AG09319 (cell line): ENCODE data around the gene RNF169.
A peak's percentile ranks its signal among the peaks of the same experiment; 100 is the strongest.
"Not testable (repeated sequence)": the region's sequence is repeated elsewhere in the genome, so short reads cannot be mapped to it uniquely, and the experiment has no call there.

ENCODE experiments used
- DNase-seq: peaks from one replicate; pipeline ENCODE4 v3.0.0-alpha.2; 2010; ENCODE audit warnings: low read depth; ENCODE audit errors: extremely low read depth
- CTCF ChIP-seq: IDR thresholded peaks from 2 replicates; pipeline ENCODE4 v1.5.1; 2011; ENCODE audit warnings: low read depth, mild to moderate bottlenecking, inconsistent platforms, low read length, moderate library complexity

Gene RNF169

GRCh38 chr11:74754507-74755252 is 6.0 kb downstream of the RNF169 start:
- DNase-seq, result peak; percentile 50

GRCh38 chr11:74755395-74755995 is 6.8 kb downstream of the RNF169 start:
- no peak for TF ChIP-seq CTCF
- DNase-seq, result no peak

More at GRCh38 chr11:74754507-74755252, 6.0 kb downstream of the RNF169 start:
- no peak for TF ChIP-seq CTCF

- no peak for DNase-seq
- TF ChIP-seq CTCF, result no peak
Measured at GRCh38 chr11:74756571-74756970, 7.9 kb downstream of the RNF169 start.

- no peak for TF ChIP-seq CTCF
- no peak for DNase-seq
Measured at GRCh38 chr11:74766905-74767304, 18.3 kb downstream of the RNF169 start.

GRCh38 chr11:74768172-74768651 is 19.6 kb downstream of the RNF169 start:
- DNase-seq, result not testable (repeated sequence)

GRCh38 chr11:74769055-74769707 is 20.5 kb downstream of the RNF169 start:
- no peak for TF ChIP-seq CTCF
- no peak for DNase-seq

- DNase-seq, result no peak
- no peak for TF ChIP-seq CTCF
Measured at GRCh38 chr11:74770456-74770855, 21.8 kb downstream of the RNF169 start.
